Ascending aorta (tissue), 2 donors: ENCODE results near the gene CLIP2. TPM values are rescaled to one million over a fixed set of nuclear protein-coding genes. Genes with fewer than 3 reads are reported as not detected.

Experiments
- DNase-seq, 2 donors: peaks; one replicate each; pipeline ENCODE4 v3.0.0-alpha.2; 2019; ENCODE audit warnings: low spot score in 2 of 2
- H3K27ac ChIP-seq, 2 donors: fragments of 200-600 bp; sonication (generic); one replicate each; pipeline ENCODE4 v1.5.1; 2016 to 2017; ENCODE audit warnings: mild to moderate bottlenecking in 1 of 2
- H3K27me3 ChIP-seq: fragments of 200-600 bp; sonication (generic); one replicate; pipeline ENCODE4 v1.5.1; 2017
- H3K36me3 ChIP-seq, 2 donors: fragments of 200-600 bp; sonication (generic); one replicate each; pipeline ENCODE4 v1.5.1; 2016
- H3K4me1 ChIP-seq, 2 donors: fragments of 200-600 bp; sonication (generic); one replicate each; pipeline ENCODE4 v1.5.1; 2016 to 2017; ENCODE audit warnings: mild to moderate bottlenecking in 1 of 2
- H3K4me3 ChIP-seq, 2 donors: fragments of 200-600 bp; sonication (generic); one replicate each; pipeline ENCODE4 v1.5.1; 2016 to 2017; ENCODE audit warnings: mild to moderate bottlenecking in 1 of 2
- H3K9me3 ChIP-seq, 2 donors: fragments of 200-600 bp; sonication (generic); one replicate each; pipeline ENCODE4 v1.5.1; 2016
- intact Hi-C: fragments of 100-400 bp; cut with DNase I; formaldehyde crosslinking; loops from one replicate; pipeline ENCODE4 v1.15.1; 2023
- total RNA-seq: library from RNA; depleted of rRNA; stranded (reverse); fragments of >200 nt; gene quantifications from one replicate; pipeline ENCODE4 v1.1.0, GENCODE V29; 2016
- TF ChIP-seq, protein P1 (sequence below), 3 experiments: fragments of 200-600 bp in 2 of 3; fragments of 450-650 bp in 1 of 3; sonication (generic) in 2 of 3; IDR thresholded peaks; one replicate each; pipeline ENCODE4 v1.5.1; 2016 to 2019; ENCODE audit warnings: antibody characterized with exemption in 3 of 3, mild to moderate bottlenecking in 1 of 3, moderate library complexity in 1 of 3

The CLIP2 gene
- total RNA-seq, 1 donor from 2014 or later, result 50.2 TPM

- no peak overlapping the region for H3K27ac ChIP-seq
- no peaks in the 10 kb centered on the region for H3K27me3 ChIP-seq
- DNase-seq, result no peak
- H3K4me1 ChIP-seq, result no peaks in the 10 kb centered on the region
- TF ChIP-seq, protein P1, sequence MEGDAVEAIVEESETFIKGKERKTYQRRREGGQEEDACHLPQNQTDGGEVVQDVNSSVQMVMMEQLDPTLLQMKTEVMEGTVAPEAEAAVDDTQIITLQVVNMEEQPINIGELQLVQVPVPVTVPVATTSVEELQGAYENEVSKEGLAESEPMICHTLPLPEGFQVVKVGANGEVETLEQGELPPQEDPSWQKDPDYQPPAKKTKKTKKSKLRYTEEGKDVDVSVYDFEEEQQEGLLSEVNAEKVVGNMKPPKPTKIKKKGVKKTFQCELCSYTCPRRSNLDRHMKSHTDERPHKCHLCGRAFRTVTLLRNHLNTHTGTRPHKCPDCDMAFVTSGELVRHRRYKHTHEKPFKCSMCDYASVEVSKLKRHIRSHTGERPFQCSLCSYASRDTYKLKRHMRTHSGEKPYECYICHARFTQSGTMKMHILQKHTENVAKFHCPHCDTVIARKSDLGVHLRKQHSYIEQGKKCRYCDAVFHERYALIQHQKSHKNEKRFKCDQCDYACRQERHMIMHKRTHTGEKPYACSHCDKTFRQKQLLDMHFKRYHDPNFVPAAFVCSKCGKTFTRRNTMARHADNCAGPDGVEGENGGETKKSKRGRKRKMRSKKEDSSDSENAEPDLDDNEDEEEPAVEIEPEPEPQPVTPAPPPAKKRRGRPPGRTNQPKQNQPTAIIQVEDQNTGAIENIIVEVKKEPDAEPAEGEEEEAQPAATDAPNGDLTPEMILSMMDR (IDR thresholded peaks at IDR 0.05), result no peak
- H3K9me3 ChIP-seq, result peaks cover 6 to 7% of the 10 kb centered on the region in 2 donors
- H3K36me3 ChIP-seq, result no peaks in the 10 kb centered on the region
- H3K4me3 ChIP-seq, result no peak overlapping the region
- intact Hi-C loops, result no loop called here
Measured at GRCh38 chr7:74441801-74442200, 152.6 kb downstream of the CLIP2 start.

DNA sequence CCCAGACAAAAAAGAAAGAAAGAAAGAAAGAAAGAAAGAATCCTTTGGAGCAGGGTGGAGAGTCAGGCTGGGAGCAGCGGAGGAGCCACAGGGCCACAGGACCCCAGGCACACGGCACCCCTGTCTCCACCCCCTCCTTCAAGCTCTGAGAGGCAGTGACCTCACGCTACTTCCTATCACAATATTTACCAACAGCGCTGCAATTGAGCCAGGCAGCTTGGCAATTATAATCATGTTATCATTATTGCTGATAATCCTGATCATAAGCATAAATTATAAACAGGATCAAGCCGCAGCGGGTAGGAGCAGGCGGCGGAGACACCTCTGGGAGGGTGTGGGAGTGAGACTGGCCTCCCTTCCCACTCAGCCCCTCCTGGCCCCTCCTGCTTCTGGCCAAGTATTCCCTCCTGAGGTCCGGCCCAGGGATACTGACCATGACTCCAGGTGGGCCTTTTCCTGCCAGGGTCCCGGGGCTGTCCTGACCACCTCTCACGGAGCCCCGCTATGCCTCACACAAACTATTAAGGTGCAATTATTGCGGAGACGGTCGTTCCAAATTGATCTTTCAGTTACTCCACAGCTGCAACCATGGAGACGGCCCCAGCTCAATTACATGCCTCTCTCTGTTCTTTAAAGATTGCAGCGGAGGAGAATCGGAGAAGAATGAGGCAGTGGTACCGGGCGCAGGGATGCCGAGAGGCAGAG, 154.5 kb downstream of the CLIP2 start:
- TF ChIP-seq, protein P1 (IDR thresholded peaks at IDR 0.05), result no peak
- no peak for DNase-seq
- H3K4me3 ChIP-seq, result no peak overlapping the region

DNA sequence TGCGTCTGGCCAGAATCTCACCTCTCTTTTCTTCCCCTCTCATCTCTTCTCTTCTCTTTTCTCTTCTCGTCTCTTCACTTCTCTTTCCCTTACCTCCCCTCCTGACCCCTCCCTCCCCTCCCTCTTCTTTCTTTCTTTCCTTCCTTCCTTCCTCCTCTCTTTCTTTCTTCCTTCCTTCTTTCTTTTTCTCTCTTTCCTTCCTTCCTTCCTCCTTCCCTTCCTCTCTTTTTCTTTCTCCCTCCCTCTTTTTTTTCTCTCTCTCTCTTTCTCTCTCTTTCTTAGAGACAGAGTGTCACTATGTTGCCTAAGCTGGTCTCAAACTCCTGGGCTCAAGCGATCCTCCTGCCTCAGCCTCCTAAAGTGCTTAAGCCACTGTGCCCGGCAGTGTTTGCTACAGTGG, 159.9 kb downstream of the CLIP2 start:
- intact Hi-C loops, result no loop called here
- no peaks in the 10 kb centered on the region for H3K36me3 ChIP-seq
- H3K27ac ChIP-seq, result no peak overlapping the region
- no peak overlapping the region for H3K4me3 ChIP-seq
- no peak for DNase-seq
- H3K27me3 ChIP-seq, result no peaks in the 10 kb centered on the region
- H3K4me1 ChIP-seq, result peaks cover 0 to 7% of the 10 kb centered on the region in 2 donors
- H3K9me3 ChIP-seq, result no peaks in the 10 kb centered on the region
- TF ChIP-seq, protein P1 (IDR thresholded peaks at IDR 0.05), result no peak

More for the DNA sequence above, 154.5 kb downstream of the CLIP2 start:
- Histone ChIP-seq H3K27ac (no peak overlapping the region), H3K27me3 (no peaks in the 10 kb centered on the region), H3K9me3 (peaks cover 0 to 1% of the 10 kb centered on the region in 2 donors), H3K36me3 (no peaks in the 10 kb centered on the region), H3K4me1 (no peaks in the 10 kb centered on the region)
- intact Hi-C loops, result no loop called here

- H3K4me1 ChIP-seq, result peaks cover 0 to 14% of the 10 kb centered on the region in 2 donors
- no peaks in the 10 kb centered on the region for H3K36me3 ChIP-seq
- intact Hi-C loops, result loop anchor here (2.0 to 10.0 kb wide), 4 partner anchors 52 to 215 kb away; no protein-coding TSS in a partner anchor
- H3K27me3 ChIP-seq, result no peaks in the 10 kb centered on the region
- no peaks in the 10 kb centered on the region for H3K9me3 ChIP-seq
- H3K27ac ChIP-seq, result no peak overlapping the region
- DNase-seq, result peak in 1 of 2 donors; percentile 76
- no peak overlapping the region for H3K4me3 ChIP-seq
- TF ChIP-seq, protein P1 (IDR thresholded peaks at IDR 0.05), result peak; percentile 68 to 88 (median 77)
Measured at GRCh38 chr7:74449809-74450397, 160.7 kb downstream of the CLIP2 start.

DNA sequence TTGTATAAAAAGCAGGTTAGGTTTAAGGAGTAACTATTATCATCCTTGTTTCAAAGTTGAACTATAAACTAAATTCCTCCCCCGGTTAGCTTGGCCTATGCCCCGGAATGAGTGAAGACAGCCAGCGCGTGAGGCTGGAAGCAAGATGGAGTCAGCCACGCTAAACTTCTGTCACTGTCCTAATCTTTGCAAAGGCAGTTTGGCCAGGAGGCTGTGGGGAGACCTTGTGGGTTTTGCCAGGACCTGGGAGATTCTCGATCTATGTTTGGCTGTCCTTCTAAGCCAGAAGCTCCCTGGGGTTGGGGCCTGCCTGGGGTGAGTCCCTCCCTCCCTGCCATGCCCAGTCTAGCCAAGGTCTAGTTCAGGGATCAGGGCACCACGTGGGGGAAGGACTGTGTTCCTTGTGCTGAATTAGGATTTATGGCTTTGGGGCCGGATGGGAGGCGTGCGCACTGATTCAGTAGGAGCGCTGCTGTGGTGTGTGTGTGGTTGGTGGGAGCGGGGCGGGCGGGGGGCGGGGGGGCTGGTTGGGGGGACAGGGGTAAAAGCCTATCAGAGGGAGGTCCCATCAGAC, 163.6 kb downstream of the CLIP2 start:
- intact Hi-C loops, result loop anchor here (5.0 to 10.0 kb wide), 3 partner anchors 49 to 212 kb away; no protein-coding TSS in a partner anchor
- Histone ChIP-seq H3K4me3 (peak overlapping the region; percentile 69 to 90), H3K4me1 (peaks cover 0 to 16% of the 10 kb centered on the region in 2 donors), H3K27me3 (no peaks in the 10 kb centered on the region), H3K9me3 (no peaks in the 10 kb centered on the region), H3K27ac (peak overlapping the region in 1 of 2 donors; percentile 54), H3K36me3 (no peaks in the 10 kb centered on the region)
- TF ChIP-seq, protein P1 (IDR thresholded peaks at IDR 0.05), result no peak
- DNase-seq, result peak in 1 of 2 donors; percentile 65
